HG02642 (cell line): Measurements from ENCODE around the gene LRG1.
"Not testable (repeated sequence)": the region's sequence is repeated elsewhere in the genome, so short reads cannot be mapped to it uniquely, and the experiment has no call there.

Experiments
- ATAC-seq: cut with Tn5 transposase; IDR thresholded peaks from one replicate; pipeline ENCODE4 v1.9.1; 2021; ENCODE audit warnings: mild to moderate bottlenecking; ENCODE audit not compliant: unreplicated experiment, poor library complexity

Gene LRG1

GRCh38 chr19:4553775-4554174 lies 13.9 kb upstream of the LRG1 start:
- ATAC-seq, result no peak

GRCh38 chr19:4553092-4553695 lies 13.4 kb upstream of the LRG1 start:
- no peak for ATAC-seq

- no peak for ATAC-seq
Measured at GRCh38 chr19:4552525-4552819, 12.6 kb upstream of the LRG1 start.

- no peak for ATAC-seq
Measured at GRCh38 chr19:4550479-4551050, 10.7 kb upstream of the LRG1 start.

- no peak for ATAC-seq
Measured at GRCh38 chr19:4550018-4550417, 10.2 kb upstream of the LRG1 start.

- no peak for ATAC-seq
Measured at GRCh38 chr19:4548238-4548584, 8.4 kb upstream of the LRG1 start.

GRCh38 chr19:4547303-4548237 lies 7.7 kb upstream of the LRG1 start:
- no peak for ATAC-seq

- no peak for ATAC-seq
Measured at GRCh38 chr19:4543842-4544647, 4.2 kb upstream of the LRG1 start.

GRCh38 chr19:4542896-4543841 lies 3.3 kb upstream of the LRG1 start:
- no peak for ATAC-seq

GRCh38 chr19:4541806-4542145 lies 1.9 kb upstream of the LRG1 start:
- not testable (repeated sequence) for ATAC-seq

GRCh38 chr19:4541114-4541805 lies 1.4 kb upstream of the LRG1 start:
- no peak for ATAC-seq

- ATAC-seq, result no peak
Measured at GRCh38 chr19:4539169-4539692, 605 bp downstream of the LRG1 start.

GRCh38 chr19:4538601-4538954 lies 1.3 kb downstream of the LRG1 start:
- ATAC-seq, result no peak

- ATAC-seq, result no peak
Measured at GRCh38 chr19:4537953-4538600, 1.8 kb downstream of the LRG1 start.

GRCh38 chr19:4536798-4537197 lies 3.0 kb downstream of the LRG1 start:
- ATAC-seq, result no peak

GRCh38 chr19:4534836-4535658 lies 4.8 kb downstream of the LRG1 start, which contains the start of gene PLIN5:
PLIN5 (minus strand) TSS chr19:4535224; CDS start chr19:4534074, 1,150 bp downstream.
- no peak for ATAC-seq

- ATAC-seq, result no peak
Measured at GRCh38 chr19:4533835-4534424, 5.9 kb downstream of the LRG1 start.
